Testis (tissue), 3 donors: ENCODE measurements around the gene YTHDF1. TPM values are rescaled to one million over a fixed set of nuclear protein-coding genes. Genes with fewer than 3 reads are reported as not detected.

Experiments used
- DNase-seq: peaks from one replicate; pipeline ENCODE4 v3.0.0-alpha.2; 2019
- H3K27ac ChIP-seq, 2 donors: fragments of 200-600 bp; sonication (generic); one replicate each; pipeline ENCODE4 v1.5.1; 2019
- H3K27me3 ChIP-seq: fragments of 200-600 bp; sonication (generic); one replicate; pipeline ENCODE4 v1.5.1; 2019
- H3K36me3 ChIP-seq: fragments of 200-600 bp; sonication (generic); one replicate; pipeline ENCODE4 v1.5.1; 2017; ENCODE audit warnings: low read depth; ENCODE audit errors: missing control alignments
- H3K4me1 ChIP-seq: fragments of 200-600 bp; sonication (generic); one replicate; pipeline ENCODE4 v1.5.1; 2019
- H3K4me3 ChIP-seq, 2 donors: fragments of 200-600 bp; sonication (generic); one replicate each; pipeline ENCODE4 v1.5.1; 2017 to 2019
- H3K9me3 ChIP-seq: fragments of 200-600 bp; sonication (generic); one replicate; pipeline ENCODE4 v1.5.1; 2017
- POLR2A ChIP-seq: fragments of 450-650 bp; IDR thresholded peaks from one replicate; pipeline ENCODE4 v1.6.1; 2017; ENCODE audit warnings: antibody characterized with exemption, mild to moderate bottlenecking, moderate library complexity
- whole genome bisulfite sequencing, 2 donors: methylation state at CpG; one replicate each; pipeline ENCODE4 v1.1.5; 2018; 5-methylcytosine and 5-hydroxymethylcytosine counted together
- intact Hi-C: fragments of 100-400 bp; cut with DNase I; formaldehyde crosslinking; loops from one replicate; pipeline ENCODE4 v1.15.1; 2023; ENCODE audit warnings: low total_unique reads
- polyA plus RNA-seq: library from polyadenylated mRNA; stranded (reverse); fragments of 350-450 nt; fragmentation: Illumina TruSeq; extraction: RNeasy Lipid Tissue Mini Kit (QIAGEN cat#74804); gene quantifications from one replicate; pipeline ENCODE4 v1.2.3, GENCODE V29; 2014; ENCODE audit warnings: low read depth, low replicate concordance; ENCODE audit not compliant: insufficient read depth
- total RNA-seq, 2 donors: library from RNA; depleted of rRNA; stranded (reverse); fragments of >200 nt; gene quantifications; one replicate each; pipeline ENCODE4 v1.2.3, GENCODE V29; 2016
- TF ChIP-seq, protein P1 (sequence below), 3 experiments: fragments of 450-650 bp in 2 of 3; fragments of 200-600 bp in 1 of 3; sonication (generic) in 1 of 3; IDR thresholded peaks; one replicate each; pipeline ENCODE4 v1.5.1; 2016 to 2019; ENCODE audit warnings: antibody characterized with exemption in 3 of 3, mild to moderate bottlenecking in 2 of 3, moderate library complexity in 1 of 3

YTHDF1 gene
- total and polyA plus RNA-seq, 3 donors from 2014 or later: 37.2 to 56.9 (median 55.7) TPM

DNA sequence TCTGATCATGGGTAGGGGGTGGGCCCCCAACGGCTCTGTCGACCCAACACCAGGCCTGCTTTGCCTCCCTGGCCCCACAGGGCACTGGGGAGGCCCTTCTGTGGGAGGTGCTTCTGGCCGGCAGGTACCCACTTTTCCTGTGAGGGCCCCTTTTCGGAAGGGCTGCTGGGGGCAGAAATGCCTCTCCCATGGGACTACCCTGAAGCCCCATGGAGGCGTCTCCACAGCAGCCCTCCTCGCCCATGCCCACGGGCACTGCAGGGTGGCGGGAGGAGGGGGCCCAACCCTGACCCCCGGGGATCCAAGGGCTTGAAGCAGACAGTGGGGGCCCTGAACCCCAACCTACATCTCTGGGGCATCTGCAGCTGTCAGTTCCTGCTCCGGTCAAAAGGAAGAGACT, 22.1 kb upstream of the YTHDF1 start:
- 60 to 61% methylated on average over 1 to 9 of the region's 10 CpGs for WGBS, 2 donors
- H3K36me3 ChIP-seq: no peaks in the 10 kb centered on the region

DNA sequence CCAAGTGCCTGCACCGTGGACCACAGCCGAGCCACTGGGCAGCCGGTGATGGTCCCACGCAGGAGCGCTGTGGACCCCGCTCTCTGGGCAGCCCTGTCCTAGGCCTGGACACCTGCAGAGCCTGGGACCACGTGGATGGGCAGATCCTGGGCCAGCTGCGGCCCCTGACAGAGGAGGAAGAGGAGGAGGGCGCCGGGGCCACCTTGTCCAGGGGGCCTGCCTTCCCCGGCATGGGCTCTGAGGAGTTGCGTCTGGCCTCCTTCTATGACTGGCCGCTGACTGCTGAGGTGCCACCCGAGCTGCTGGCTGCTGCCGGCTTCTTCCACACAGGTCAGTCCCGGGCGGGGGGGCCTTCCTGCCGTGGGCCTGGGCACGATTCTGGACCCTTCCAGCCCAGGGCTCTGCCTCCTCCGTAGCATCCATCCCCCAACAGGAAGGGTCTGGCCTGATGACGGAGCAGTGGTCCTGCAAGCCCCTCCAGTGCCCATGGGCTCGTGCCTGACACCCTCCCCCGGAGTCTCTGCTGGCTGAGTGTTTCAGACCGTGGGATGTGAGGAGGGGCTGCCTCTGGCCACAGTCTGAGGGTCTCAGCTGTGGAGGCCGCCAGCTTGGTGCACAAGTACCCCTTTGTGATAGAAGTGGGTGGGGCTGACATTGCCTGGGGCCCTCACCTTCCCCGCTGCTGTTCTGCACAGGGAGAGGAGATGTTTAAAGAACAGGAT, 20.3 kb upstream of the YTHDF1 start:
- no peaks in the 10 kb centered on the region for H3K9me3 ChIP-seq
- no peak for DNase-seq
- H3K27me3 ChIP-seq: no peaks in the 10 kb centered on the region
- no peaks in the 10 kb centered on the region for H3K4me1 ChIP-seq
- TF ChIP-seq, protein P1, sequence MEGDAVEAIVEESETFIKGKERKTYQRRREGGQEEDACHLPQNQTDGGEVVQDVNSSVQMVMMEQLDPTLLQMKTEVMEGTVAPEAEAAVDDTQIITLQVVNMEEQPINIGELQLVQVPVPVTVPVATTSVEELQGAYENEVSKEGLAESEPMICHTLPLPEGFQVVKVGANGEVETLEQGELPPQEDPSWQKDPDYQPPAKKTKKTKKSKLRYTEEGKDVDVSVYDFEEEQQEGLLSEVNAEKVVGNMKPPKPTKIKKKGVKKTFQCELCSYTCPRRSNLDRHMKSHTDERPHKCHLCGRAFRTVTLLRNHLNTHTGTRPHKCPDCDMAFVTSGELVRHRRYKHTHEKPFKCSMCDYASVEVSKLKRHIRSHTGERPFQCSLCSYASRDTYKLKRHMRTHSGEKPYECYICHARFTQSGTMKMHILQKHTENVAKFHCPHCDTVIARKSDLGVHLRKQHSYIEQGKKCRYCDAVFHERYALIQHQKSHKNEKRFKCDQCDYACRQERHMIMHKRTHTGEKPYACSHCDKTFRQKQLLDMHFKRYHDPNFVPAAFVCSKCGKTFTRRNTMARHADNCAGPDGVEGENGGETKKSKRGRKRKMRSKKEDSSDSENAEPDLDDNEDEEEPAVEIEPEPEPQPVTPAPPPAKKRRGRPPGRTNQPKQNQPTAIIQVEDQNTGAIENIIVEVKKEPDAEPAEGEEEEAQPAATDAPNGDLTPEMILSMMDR (IDR thresholded peaks at IDR 0.05): no peak
- TF ChIP-seq POLR2A: no peak
- H3K27ac ChIP-seq: no peak overlapping the region
- no peak overlapping the region for H3K4me3 ChIP-seq
- intact Hi-C loops: no loop called here
- WGBS, 2 donors: 83 to 90% methylated on average over 2 to 26 of the region's 26 CpGs
- H3K36me3 ChIP-seq: no peaks in the 10 kb centered on the region

More for the DNA sequence above, 22.1 kb upstream of the YTHDF1 start:
- Histone ChIP-seq H3K27ac (no peak overlapping the region), H3K27me3 (no peaks in the 10 kb centered on the region), H3K4me1 (no peaks in the 10 kb centered on the region), H3K4me3 (no peak overlapping the region), H3K9me3 (no peaks in the 10 kb centered on the region)
- TF ChIP-seq POLR2A: no peak
- TF ChIP-seq, protein P1 (IDR thresholded peaks at IDR 0.05): no peak
- intact Hi-C loops: no loop called here
- no peak for DNase-seq

DNA sequence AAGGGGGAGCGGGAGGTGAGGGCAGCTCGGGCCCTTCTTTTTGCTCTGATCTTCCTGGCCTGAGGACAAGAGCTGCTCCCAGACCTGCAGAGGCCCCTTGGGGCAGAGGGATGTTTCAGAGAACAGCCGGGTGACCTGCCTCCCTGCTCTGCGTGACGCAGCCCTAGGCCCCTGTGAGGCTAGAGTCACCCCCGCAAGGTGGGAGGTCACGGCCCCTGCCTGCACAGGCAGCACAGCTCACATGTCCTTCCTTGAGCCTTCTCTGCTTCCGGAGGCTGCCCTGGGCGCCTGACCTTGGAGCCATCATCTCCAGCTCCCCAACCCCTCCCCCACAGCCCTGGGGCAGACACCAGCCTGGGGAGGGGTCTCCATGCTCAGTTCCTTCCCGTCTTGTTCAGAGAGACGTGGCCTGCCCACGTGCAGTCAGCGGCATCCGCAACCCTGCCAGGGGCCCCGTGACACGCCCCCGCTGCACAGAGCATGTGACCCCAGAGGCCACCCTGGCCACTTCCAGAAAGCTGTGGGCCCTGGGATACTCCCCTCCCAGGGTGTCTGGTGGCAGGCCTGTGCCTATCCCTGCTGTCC, 19.6 kb upstream of the YTHDF1 start, which contains the start of gene BIRC7:
Gene BIRC7, plus strand, starts transcription at position 507 of the 585 bp plus-strand sequence. CDS start 192 bp downstream, outside the sequence.
- TF ChIP-seq, protein P1 (IDR thresholded peaks at IDR 0.05): no peak
- no peak for TF ChIP-seq POLR2A
- Histone ChIP-seq H3K36me3 (no peaks in the 10 kb centered on the region), H3K4me3 (no peak within 1 kb of the TSS), H3K27ac (no peak within 1 kb of the TSS), H3K27me3 (no peaks in the 10 kb centered on the region), H3K9me3 (no peaks in the 10 kb centered on the region), H3K4me1 (peaks cover 4% of the 10 kb centered on the region)
- DNase-seq: no peak
- WGBS, 2 donors: 59% methylated on average over 15 of the region's 17 CpGs
- intact Hi-C loops: no loop called here

DNA sequence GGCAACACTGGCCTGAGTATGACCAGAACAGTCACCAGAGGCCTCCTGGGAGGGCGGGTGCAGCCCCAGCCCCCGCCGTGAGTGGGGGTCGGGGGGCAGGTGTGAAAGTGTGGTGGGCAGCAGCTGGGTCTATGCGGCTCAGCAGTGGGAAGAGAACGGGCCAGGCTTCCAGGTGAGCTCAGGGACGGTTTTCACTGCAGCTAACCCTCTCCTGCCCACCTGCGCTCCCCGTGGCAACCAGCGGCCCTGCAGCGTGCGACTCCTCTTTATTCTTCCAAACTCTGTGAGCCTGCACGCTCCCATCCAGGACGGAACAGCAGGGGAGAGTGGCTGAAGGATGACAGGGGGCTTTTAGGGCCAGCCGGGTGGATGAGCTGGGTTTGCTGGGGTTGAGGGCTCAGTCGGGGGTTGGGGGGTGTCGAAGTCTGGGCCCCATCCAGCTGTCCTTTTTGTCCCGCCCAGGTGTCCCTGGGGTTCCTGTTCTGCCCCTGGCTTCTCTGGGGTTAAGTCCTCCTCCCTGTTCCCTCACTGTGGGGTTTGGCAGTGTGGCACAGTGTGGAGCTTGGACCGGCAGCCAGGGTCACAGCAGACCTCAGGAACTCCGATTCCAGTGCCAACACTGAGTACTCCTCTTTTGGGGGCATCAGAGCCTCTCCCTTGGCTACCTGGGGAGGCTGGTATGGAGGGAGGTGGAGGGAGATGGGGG, 18.9 kb upstream of the YTHDF1 start:
- no peaks in the 10 kb centered on the region for H3K9me3 ChIP-seq
- intact Hi-C loops: no loop called here
- no peak for DNase-seq
- TF ChIP-seq POLR2A: no peak
- TF ChIP-seq, protein P1 (IDR thresholded peaks at IDR 0.05): peak in 1 of 3 experiments; percentile 22
- H3K27ac ChIP-seq: no peak overlapping the region
- WGBS, 2 donors: 44 to 49% methylated on average over 9 to 19 of the region's 20 CpGs
- H3K27me3 ChIP-seq: no peaks in the 10 kb centered on the region
- peaks cover 5% of the 10 kb centered on the region for H3K4me1 ChIP-seq
- H3K4me3 ChIP-seq: no peak overlapping the region
- H3K36me3 ChIP-seq: no peaks in the 10 kb centered on the region
